Stimulated activated CD8-positive, alpha-beta memory T cell treated with anti-CD3 and anti-CD28 coated beads, Interleukin-15, amount 100 ng/mL, for 4 hours (primary cell): Measurements from ENCODE around the gene IL17C.
A peak's percentile ranks its signal among the peaks of the same experiment; 100 is the strongest.
"Not testable (repeated sequence)": the region's sequence is repeated elsewhere in the genome, so short reads cannot be mapped to it uniquely, and the experiment has no call there.

Experiments used
- DNase-seq, 2 donors: peaks; one replicate each; pipeline ENCODE4 v3.0.0-alpha.2; 2020; ENCODE audit warnings: low read depth in 2 of 2

The IL17C gene

GRCh38 chr16:88638323-88639230 is at the start of gene IL17C:
Gene IL17C, plus strand, starts transcription at chr16:88638572. Its CDS starts 70 bp downstream, at chr16:88638642.
- no peak for DNase-seq

- no peak for DNase-seq
Observed at GRCh38 chr16:88588754-88589153, 49.6 kb upstream of the IL17C start.

- no peak for DNase-seq
Observed at GRCh38 chr16:88589441-88589840, 48.9 kb upstream of the IL17C start.

- DNase-seq = peak; percentile 9 to 41
Observed at GRCh38 chr16:88591577-88592021, 46.8 kb upstream of the IL17C start.

- no peak for DNase-seq
Observed at GRCh38 chr16:88593061-88593460, 45.3 kb upstream of the IL17C start.

- no peak for DNase-seq
Observed at GRCh38 chr16:88593489-88593888, 44.9 kb upstream of the IL17C start.

- no peak for DNase-seq
Observed at GRCh38 chr16:88593910-88594309, 44.5 kb upstream of the IL17C start.

GRCh38 chr16:88595101-88595500 is 43.3 kb upstream of the IL17C start:
- DNase-seq = no peak

- no peak for DNase-seq
Observed at GRCh38 chr16:88595921-88596320, 42.5 kb upstream of the IL17C start.

GRCh38 chr16:88596483-88596882 is 41.9 kb upstream of the IL17C start:
- no peak for DNase-seq

GRCh38 chr16:88597856-88598491 is 40.4 kb upstream of the IL17C start:
- no peak for DNase-seq

GRCh38 chr16:88599092-88599733 is 39.2 kb upstream of the IL17C start:
- DNase-seq = no peak

- DNase-seq = no peak
Observed at GRCh38 chr16:88599825-88600538, 38.4 kb upstream of the IL17C start.

GRCh38 chr16:88600539-88600896 is 37.9 kb upstream of the IL17C start:
- DNase-seq = no peak

GRCh38 chr16:88601313-88602036 is 36.9 kb upstream of the IL17C start:
- DNase-seq = no peak

GRCh38 chr16:88602091-88602490 is 36.3 kb upstream of the IL17C start:
- no peak for DNase-seq

- no peak for DNase-seq
Observed at GRCh38 chr16:88605186-88606147, 32.9 kb upstream of the IL17C start.

- no peak for DNase-seq
Observed at GRCh38 chr16:88606148-88606757, 32.1 kb upstream of the IL17C start.

GRCh38 chr16:88608076-88608475 is 30.3 kb upstream of the IL17C start:
- DNase-seq = no peak

GRCh38 chr16:88609426-88609825 is 28.9 kb upstream of the IL17C start:
- not testable (repeated sequence) for DNase-seq
